Hippocampal formation (tissue), 2 donors: Measurements from ENCODE around the gene LRP11.
"Not testable (repeated sequence)": the region's sequence is repeated elsewhere in the genome, so short reads cannot be mapped to it uniquely, and the experiment has no call there.

ENCODE experiments used
- DNase-seq, 2 donors: peaks; one replicate each; lab custom pipeline; 2025; lab: John Stamatoyannopoulos, UW

Gene LRP11

GRCh38 chr6:149863698-149864577, at the start of gene LRP11:
LRP11 (minus strand) TSS chr6:149864359; CDS start chr6:149864020, 339 bp downstream.
- peak; percentile 67 to 87 for DNase-seq

GRCh38 chr6:149913540-149914240, 49.5 kb upstream of the LRP11 start:
- DNase-seq: no peak

GRCh38 chr6:149913085-149913484, 48.9 kb upstream of the LRP11 start:
- no peak for DNase-seq

- not testable (repeated sequence) for DNase-seq
These were observed 48.5 kb upstream of the LRP11 start for GRCh38 chr6:149912680-149913079.

GRCh38 chr6:149910721-149911151, 46.6 kb upstream of the LRP11 start:
- DNase-seq: no peak

- no peak for DNase-seq
These were observed 45.7 kb upstream of the LRP11 start for GRCh38 chr6:149909701-149910470.

GRCh38 chr6:149908480-149908879, 44.3 kb upstream of the LRP11 start:
- not testable (repeated sequence) for DNase-seq

- no peak for DNase-seq
These were observed 43.2 kb upstream of the LRP11 start for GRCh38 chr6:149907317-149907716.

- no peak for DNase-seq
These were observed 42.2 kb upstream of the LRP11 start for GRCh38 chr6:149906405-149906804.

- DNase-seq: no peak
These were observed 41.8 kb upstream of the LRP11 start for GRCh38 chr6:149905911-149906371.

GRCh38 chr6:149905371-149905910, 41.3 kb upstream of the LRP11 start:
- DNase-seq: no peak

GRCh38 chr6:149904661-149905370, 40.7 kb upstream of the LRP11 start:
- no peak for DNase-seq

- DNase-seq: no peak
These were observed 39.9 kb upstream of the LRP11 start for GRCh38 chr6:149903938-149904611.

GRCh38 chr6:149901444-149902140, 37.4 kb upstream of the LRP11 start:
- DNase-seq: no peak

GRCh38 chr6:149900620-149901443, 36.7 kb upstream of the LRP11 start:
- DNase-seq: no peak

GRCh38 chr6:149899926-149900619, 35.9 kb upstream of the LRP11 start:
- DNase-seq: no peak

GRCh38 chr6:149899486-149899885, 35.3 kb upstream of the LRP11 start:
- DNase-seq: no peak

- no peak for DNase-seq
These were observed 34.8 kb upstream of the LRP11 start for GRCh38 chr6:149898966-149899365.
